ENCODE results near the gene LDLRAD3. TPM values are rescaled to one million over a fixed set of nuclear protein-coding genes. Genes with fewer than 3 reads are reported as not detected.

Gene LDLRAD3
- total RNA-seq, 1 experiment from 2014 or later = 19.0 TPM

GRCh38 chr11:36253238-36253637 lies 309.4 kb downstream of the LDLRAD3 start:
- ChIA-PET RAD21 (ENCODE audit: low non-redundant PET in 1 of 2, low total read pairs in 2 of 2, uncharacterized antibody in 2 of 2, unreplicated experiment in 2 of 2) (no interaction called here), CTCF (interaction anchor here (1.0 kb wide), 1 partner anchor 431 kb away, joined by 3 read pairs; no protein-coding TSS in a partner anchor), POLR2A (no interaction called here)
- H3K79me2 ChIP-seq (ENCODE audit: insufficient read depth, low read length) = no peaks in the 10 kb centered on the region
- no peaks in the 10 kb centered on the region for H4K20me1 ChIP-seq (ENCODE audit: insufficient read depth)
- H3K9me3 ChIP-seq (ENCODE audit: control insufficient read depth in 1 of 2, insufficient read depth in 1 of 2, low read depth in 1 of 2, low read length in 2 of 2) = no peaks in the 10 kb centered on the region
- no peak for ATAC-seq
- DNase-seq (ENCODE audit: low read depth, low spot score) = no peak
- no peak overlapping the region for H2AFZ ChIP-seq (ENCODE audit: low read depth, low read length, poor library complexity, severe bottlenecking)
- H3K9ac ChIP-seq (ENCODE audit: low read length) = no peak overlapping the region
- no peaks in the 10 kb centered on the region for H3K27me3 ChIP-seq (ENCODE audit: insufficient read depth, low read length)
- no TSS peak for BruUV-seq (replicated peaks)
- no peak overlapping the region for H3K4me2 ChIP-seq (ENCODE audit: low read length)
- H3K36me3 ChIP-seq (ENCODE audit: control insufficient read depth in 1 of 2, insufficient read depth in 2 of 2, low read length in 2 of 2) = no peaks in the 10 kb centered on the region
- H3K4me3 ChIP-seq (replicated peaks in 1 of 2; ENCODE audit: low read depth in 1 of 2, low read length in 2 of 2) = no peak overlapping the region
- TF ChIP-seq POLR2A (IDR thresholded peaks at IDR 0.05; ENCODE audit: borderline replicate concordance, extremely low read depth, insufficient read depth, insufficient read length) (no peak), RAD21 (IDR thresholded peaks at IDR 0.05; ENCODE audit: low read depth) (no peak), CEBPB (IDR thresholded peaks at IDR 0.05; ENCODE audit: low read depth) (no peak), ZNF274 (IDR thresholded peaks at IDR 0.05; ENCODE audit: low read depth, low read length) (no peak), TCF7L2 (IDR thresholded peaks at IDR 0.05; ENCODE audit: borderline replicate concordance, extremely low read depth, insufficient read depth, insufficient read length) (no peak)
- intact Hi-C loops (cut with micrococcal nuclease) = no loop called here
- no peaks in the 10 kb centered on the region; the same call in 1 of the 2 replicates for H3K9me2 ChIP-seq (ENCODE audit: insufficient read depth)
- no peak overlapping the region for H3K27ac ChIP-seq (ENCODE audit: low read depth, low read length)
- peaks cover 3 to 17% of the 10 kb centered on the region in 2 experiments; a peak in 3 of 4 replicates for H3K4me1 ChIP-seq (ENCODE audit: control insufficient read depth in 1 of 2, insufficient read depth in 2 of 2, low read length in 2 of 2)

DNA sequence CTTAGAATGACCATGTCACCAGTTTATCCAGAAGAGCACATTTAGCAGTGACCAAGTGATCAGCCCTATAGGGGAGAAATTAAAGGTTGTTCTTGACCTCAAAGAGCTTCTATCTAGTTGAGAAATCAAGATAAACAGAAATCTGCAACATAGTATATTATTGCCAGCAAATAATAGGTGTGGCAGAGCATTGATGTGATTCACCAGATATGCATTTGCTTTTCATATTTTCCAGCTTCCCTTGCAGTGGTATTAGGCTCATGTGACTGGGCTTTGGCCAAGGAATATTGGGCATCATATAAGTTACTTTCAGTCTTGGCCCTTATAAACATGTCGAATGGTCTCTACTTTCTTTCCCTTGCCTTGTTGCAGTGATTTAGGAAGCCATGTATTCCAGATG lies 310.9 kb downstream of the LDLRAD3 start:
- Histone ChIP-seq H3K9me3 (ENCODE audit: control insufficient read depth in 1 of 2, insufficient read depth in 1 of 2, low read depth in 1 of 2, low read length in 2 of 2) (no peaks in the 10 kb centered on the region), H3K4me1 (ENCODE audit: control insufficient read depth in 1 of 2, insufficient read depth in 2 of 2, low read length in 2 of 2) (peaks cover 3 to 20% of the 10 kb centered on the region in 2 experiments; a peak in 3 of 4 replicates), H3K9ac (ENCODE audit: low read length) (no peak overlapping the region), H4K20me1 (ENCODE audit: insufficient read depth) (no peaks in the 10 kb centered on the region), H3K36me3 (ENCODE audit: control insufficient read depth in 1 of 2, insufficient read depth in 2 of 2, low read length in 2 of 2) (no peaks in the 10 kb centered on the region), H3K79me2 (ENCODE audit: insufficient read depth, low read length) (no peaks in the 10 kb centered on the region), H3K27ac (ENCODE audit: low read depth, low read length) (no peak overlapping the region), H2AFZ (ENCODE audit: low read depth, low read length, poor library complexity, severe bottlenecking) (no peak overlapping the region), H3K9me2 (ENCODE audit: insufficient read depth) (no peaks in the 10 kb centered on the region; the same call in 1 of the 2 replicates), H3K4me2 (ENCODE audit: low read length) (peak overlapping the region; percentile 55), H3K27me3 (ENCODE audit: insufficient read depth, low read length) (no peaks in the 10 kb centered on the region), H3K4me3 (replicated peaks in 1 of 2; ENCODE audit: low read depth in 1 of 2, low read length in 2 of 2) (peak overlapping the region in 1 of 2 experiments; percentile 14; a peak in 1 of 4 replicates)
- no TSS peak for BruUV-seq (replicated peaks)
- no peak for ATAC-seq
- intact Hi-C loops (cut with micrococcal nuclease) = loop anchor here (5.0 kb wide), 2 partner anchors 102 to 212 kb away; no protein-coding TSS in a partner anchor
- ChIA-PET CTCF (no interaction called here), POLR2A (no interaction called here), RAD21 (ENCODE audit: low non-redundant PET in 1 of 2, low total read pairs in 2 of 2, uncharacterized antibody in 2 of 2, unreplicated experiment in 2 of 2) (no interaction called here)
- no peak for DNase-seq (ENCODE audit: low read depth, low spot score)
- TF ChIP-seq TCF7L2 (IDR thresholded peaks at IDR 0.05; ENCODE audit: borderline replicate concordance, extremely low read depth, insufficient read depth, insufficient read length) = no peak
- no peak for TF ChIP-seq ZFX (IDR thresholded peaks at IDR 0.05)
- TF ChIP-seq ZBTB33 (IDR thresholded peaks at IDR 0.05; ENCODE audit: extremely low read depth, insufficient replicate concordance, low read length) = no peak
- no peak for TF ChIP-seq EZH2 (IDR thresholded peaks at IDR 0.05)
- TF ChIP-seq FOSL1 (IDR thresholded peaks at IDR 0.05; ENCODE audit: low read depth) = peak; percentile 51
- TF ChIP-seq ZNF274 (IDR thresholded peaks at IDR 0.05; ENCODE audit: low read depth, low read length) = no peak
- TF ChIP-seq, protein P1, sequence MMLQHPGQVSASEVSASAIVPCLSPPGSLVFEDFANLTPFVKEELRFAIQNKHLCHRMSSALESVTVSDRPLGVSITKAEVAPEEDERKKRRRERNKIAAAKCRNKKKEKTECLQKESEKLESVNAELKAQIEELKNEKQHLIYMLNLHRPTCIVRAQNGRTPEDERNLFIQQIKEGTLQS (IDR thresholded peaks at IDR 0.05) = no peak
- TF ChIP-seq MAX (IDR thresholded peaks at IDR 0.05) = no peak
- no peak for TF ChIP-seq SIN3A (IDR thresholded peaks at IDR 0.05; ENCODE audit: low read depth)
- no peak for TF ChIP-seq CTCF (IDR thresholded peaks at IDR 0.05 in 2 of 3, conservative IDR thresholded peaks at IDR 0.05 in 1 of 3; ENCODE audit: borderline replicate concordance in 1 of 3, insufficient read depth in 1 of 3, low read depth in 2 of 3, low read length in 2 of 3)
- TF ChIP-seq SP1 (IDR thresholded peaks at IDR 0.05; ENCODE audit: low read depth) = 0 out of 2 replicates have a peak, but pooled peaks have one; percentile 24
- no peak for TF ChIP-seq JUND (IDR thresholded peaks at IDR 0.05)
- TF ChIP-seq CEBPB (IDR thresholded peaks at IDR 0.05; ENCODE audit: low read depth) = no peak
- no peak for TF ChIP-seq CBX3 (IDR thresholded peaks at IDR 0.05; ENCODE audit: low read depth)
- TF ChIP-seq POLR2A (IDR thresholded peaks at IDR 0.05; ENCODE audit: borderline replicate concordance, extremely low read depth, insufficient read depth, insufficient read length) = no peak
